ENCODE data around the gene SERTAD2. TPM values are rescaled to one million over a fixed set of nuclear protein-coding genes. Genes with fewer than 3 reads are reported as not detected.

The SERTAD2 gene
- total and polyA plus RNA-seq, 2 of the 4 experiments (the other 2 are of a cell fraction) = 5.0 to 11.0 TPM

DNA sequence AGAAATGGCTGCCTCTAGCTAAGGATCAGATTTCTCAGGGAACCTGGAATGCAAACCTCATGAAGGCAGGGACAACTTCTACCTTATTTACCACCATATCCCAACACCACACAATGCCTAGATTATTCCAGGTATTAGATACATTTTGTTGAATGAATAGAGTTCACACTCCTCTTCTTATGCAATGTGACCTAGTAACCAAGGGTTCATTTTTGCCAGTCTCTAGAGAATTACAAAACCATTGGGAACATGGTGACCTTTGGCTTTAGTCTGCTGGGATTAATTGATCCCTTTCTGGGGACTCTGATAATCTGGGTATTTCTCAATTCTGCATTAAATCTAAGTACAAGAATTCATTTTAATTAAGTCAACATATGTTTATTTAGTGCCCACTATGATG is 35.2 kb upstream of the SERTAD2 start:
- Histone ChIP-seq H3K4me1 (ENCODE audit: control insufficient read depth, insufficient read depth, low read length) (peaks cover 5% of the 10 kb centered on the region), H3K9me3 (ENCODE audit: control insufficient read depth, insufficient read depth, low read length) (peaks cover 3% of the 10 kb centered on the region; the same call in 1 of the 2 replicates), H3K79me1 (ENCODE audit: low read depth in 1 of 2, low read length in 2 of 2) (no peaks in the 10 kb centered on the region), H2BK15ac (ENCODE audit: low read depth, low read length) (no peak overlapping the region), H2BK5ac (ENCODE audit: low read depth, low read length, poor library complexity, severe bottlenecking) (no peak overlapping the region), H3K14ac (replicated peaks; ENCODE audit: low read depth, low read length) (no peak overlapping the region), H2AK9ac (replicated peaks; ENCODE audit: low read depth, low read length, poor library complexity) (no peak overlapping the region), H2BK20ac (ENCODE audit: low read depth, low read length) (no peak overlapping the region), H3K56ac (ENCODE audit: extremely low read depth, insufficient read depth, low read length) (no peak overlapping the region), H3K4ac (ENCODE audit: low read depth, low read length) (no peak overlapping the region), H3K27me3 (ENCODE audit: control insufficient read depth, insufficient read depth, low read length) (no peaks in the 10 kb centered on the region), H3K9ac (ENCODE audit: low read depth, low read length) (no peak overlapping the region), H3K9me1 (ENCODE audit: insufficient read depth, low read length) (no peaks in the 10 kb centered on the region), H2AFZ (replicated peaks; ENCODE audit: low read length, poor library complexity) (no peak overlapping the region), H4K20me1 (ENCODE audit: insufficient read depth, low read length) (no peaks in the 10 kb centered on the region), H4K91ac (ENCODE audit: insufficient read depth, low read depth, low read length) (no peak overlapping the region), H4K8ac (ENCODE audit: low read depth in 2 of 2, low read length in 2 of 2) (no peak overlapping the region), H3K27ac (ENCODE audit: insufficient read depth, low read length) (no peak overlapping the region), H3K4me2 (ENCODE audit: low read depth, low read length) (no peak overlapping the region), H3K36me3 (ENCODE audit: control insufficient read depth, insufficient read depth, low read length) (no peaks in the 10 kb centered on the region), H2BK120ac (ENCODE audit: low read depth, low read length) (no peak overlapping the region), H3K18ac (ENCODE audit: low read depth, low read length) (no peak overlapping the region), H3K4me3 (ENCODE audit: insufficient read depth, low read depth, low read length) (no peak overlapping the region), H2AK5ac (ENCODE audit: low read depth, low read length) (no peak overlapping the region), H4K5ac (ENCODE audit: low read depth, low read length) (no peak overlapping the region), H3K23ac (ENCODE audit: low read depth, low read length) (no peak overlapping the region)
- CTCF ChIA-PET = no interaction called here
- POLR2A ChIA-PET (ENCODE audit: unreplicated experiment) = no interaction called here
- dilution Hi-C loops (cut with HindIII; ENCODE audit: low sequenced_read_pairs, unreplicated experiment) (no loop called here), intact Hi-C loops (cut with micrococcal nuclease) (no loop called here), in situ Hi-C loops (cut with MboI; ENCODE audit: low sequenced_read_pairs) (no loop called here)
- no peak for TF ChIP-seq POLR2A (IDR thresholded peaks at IDR 0.05; ENCODE audit: low read depth, low read length)
- TF ChIP-seq FOS (IDR thresholded peaks at IDR 0.05; ENCODE audit: low read depth, low read length) = no peak
- no peak for TF ChIP-seq RAD21 (IDR thresholded peaks at IDR 0.05; ENCODE audit: low read length)
- no peak for TF ChIP-seq CHD1 (IDR thresholded peaks at IDR 0.05; ENCODE audit: low read depth, low read length)
- TF ChIP-seq, protein P1, sequence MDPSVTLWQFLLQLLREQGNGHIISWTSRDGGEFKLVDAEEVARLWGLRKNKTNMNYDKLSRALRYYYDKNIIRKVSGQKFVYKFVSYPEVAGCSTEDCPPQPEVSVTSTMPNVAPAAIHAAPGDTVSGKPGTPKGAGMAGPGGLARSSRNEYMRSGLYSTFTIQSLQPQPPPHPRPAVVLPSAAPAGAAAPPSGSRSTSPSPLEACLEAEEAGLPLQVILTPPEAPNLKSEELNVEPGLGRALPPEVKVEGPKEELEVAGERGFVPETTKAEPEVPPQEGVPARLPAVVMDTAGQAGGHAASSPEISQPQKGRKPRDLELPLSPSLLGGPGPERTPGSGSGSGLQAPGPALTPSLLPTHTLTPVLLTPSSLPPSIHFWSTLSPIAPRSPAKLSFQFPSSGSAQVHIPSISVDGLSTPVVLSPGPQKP (IDR thresholded peaks at IDR 0.05; ENCODE audit: borderline replicate concordance, low read depth, low read length) = no peak
- TF ChIP-seq MXI1 (IDR thresholded peaks at IDR 0.05; ENCODE audit: borderline replicate concordance, low read depth, low read length) = no peak
- no peak for TF ChIP-seq NFE2L2 (IDR thresholded peaks at IDR 0.05; ENCODE audit: low read depth, low read length)
- TF ChIP-seq, protein P2, sequence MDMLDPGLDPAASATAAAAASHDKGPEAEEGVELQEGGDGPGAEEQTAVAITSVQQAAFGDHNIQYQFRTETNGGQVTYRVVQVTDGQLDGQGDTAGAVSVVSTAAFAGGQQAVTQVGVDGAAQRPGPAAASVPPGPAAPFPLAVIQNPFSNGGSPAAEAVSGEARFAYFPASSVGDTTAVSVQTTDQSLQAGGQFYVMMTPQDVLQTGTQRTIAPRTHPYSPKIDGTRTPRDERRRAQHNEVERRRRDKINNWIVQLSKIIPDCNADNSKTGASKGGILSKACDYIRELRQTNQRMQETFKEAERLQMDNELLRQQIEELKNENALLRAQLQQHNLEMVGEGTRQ (IDR thresholded peaks at IDR 0.05; ENCODE audit: low read depth, low read length) = no peak
- no peak for TF ChIP-seq CEBPB (IDR thresholded peaks at IDR 0.05; ENCODE audit: low read depth, low read length)
- TF ChIP-seq RFX5 (IDR thresholded peaks at IDR 0.05; ENCODE audit: low read depth, low read length) = no peak
- TF ChIP-seq SMC3 (IDR thresholded peaks at IDR 0.05; ENCODE audit: low read depth, low read length) = no peak
- no peak for TF ChIP-seq MAZ (IDR thresholded peaks at IDR 0.05; ENCODE audit: borderline replicate concordance, low read depth, low read length)
- no peak for TF ChIP-seq RCOR1 (IDR thresholded peaks at IDR 0.05; ENCODE audit: insufficient replicate concordance, low read length)
- no peak for TF ChIP-seq BHLHE40 (IDR thresholded peaks at IDR 0.05; ENCODE audit: low read depth, low read length)
- no TSS peak for BruUV-seq (replicated peaks)
- no peak for DNase-seq
- no peak for ATAC-seq (ENCODE audit: low read depth)
